ENCODE data around the gene TPCN1. TPM values are rescaled to one million over a fixed set of nuclear protein-coding genes. Genes with fewer than 3 reads are reported as not detected.

Gene TPCN1
- total RNA-seq, 1 donor from 2014 or later: 56.3 TPM

DNA sequence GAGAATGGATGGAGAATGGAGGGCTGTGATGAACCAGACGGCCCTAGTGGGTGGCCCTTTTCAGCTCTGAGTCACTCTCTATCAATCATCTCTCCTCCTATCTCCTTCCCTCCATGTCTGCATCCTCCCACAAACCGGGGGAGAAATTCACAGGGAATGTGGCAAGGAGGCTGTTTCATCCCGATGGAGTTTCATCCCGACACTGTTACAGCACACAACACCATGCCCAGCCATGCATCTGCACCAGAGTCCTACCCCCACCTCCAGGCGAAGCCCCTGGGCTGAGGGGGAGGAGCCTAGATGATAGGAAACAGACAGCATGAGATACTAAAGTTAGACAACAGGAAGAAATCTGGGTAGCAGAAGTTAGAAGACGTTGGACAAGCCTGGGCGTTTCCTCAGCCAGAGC lies 92.9 kb downstream of the TPCN1 start:
- no peaks in the 10 kb centered on the region for H3K9me3 ChIP-seq
- intact Hi-C loops (cut with DNase I): loop anchor here (5.0 kb wide), 1 partner anchor 113 kb away; no protein-coding TSS in a partner anchor
- no peak overlapping the region for H3K27ac ChIP-seq
- no peak overlapping the region for H3K4me3 ChIP-seq
- no peak for DNase-seq (ENCODE audit: low spot score in 2 of 2)
- H3K4me1 ChIP-seq: no peaks in the 10 kb centered on the region
- TF ChIP-seq, protein P1, sequence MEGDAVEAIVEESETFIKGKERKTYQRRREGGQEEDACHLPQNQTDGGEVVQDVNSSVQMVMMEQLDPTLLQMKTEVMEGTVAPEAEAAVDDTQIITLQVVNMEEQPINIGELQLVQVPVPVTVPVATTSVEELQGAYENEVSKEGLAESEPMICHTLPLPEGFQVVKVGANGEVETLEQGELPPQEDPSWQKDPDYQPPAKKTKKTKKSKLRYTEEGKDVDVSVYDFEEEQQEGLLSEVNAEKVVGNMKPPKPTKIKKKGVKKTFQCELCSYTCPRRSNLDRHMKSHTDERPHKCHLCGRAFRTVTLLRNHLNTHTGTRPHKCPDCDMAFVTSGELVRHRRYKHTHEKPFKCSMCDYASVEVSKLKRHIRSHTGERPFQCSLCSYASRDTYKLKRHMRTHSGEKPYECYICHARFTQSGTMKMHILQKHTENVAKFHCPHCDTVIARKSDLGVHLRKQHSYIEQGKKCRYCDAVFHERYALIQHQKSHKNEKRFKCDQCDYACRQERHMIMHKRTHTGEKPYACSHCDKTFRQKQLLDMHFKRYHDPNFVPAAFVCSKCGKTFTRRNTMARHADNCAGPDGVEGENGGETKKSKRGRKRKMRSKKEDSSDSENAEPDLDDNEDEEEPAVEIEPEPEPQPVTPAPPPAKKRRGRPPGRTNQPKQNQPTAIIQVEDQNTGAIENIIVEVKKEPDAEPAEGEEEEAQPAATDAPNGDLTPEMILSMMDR (IDR thresholded peaks at IDR 0.05): no peak
- H3K27me3 ChIP-seq: no peaks in the 10 kb centered on the region
- H3K36me3 ChIP-seq: peaks cover 71 to 94% of the 10 kb centered on the region in 2 donors

DNA sequence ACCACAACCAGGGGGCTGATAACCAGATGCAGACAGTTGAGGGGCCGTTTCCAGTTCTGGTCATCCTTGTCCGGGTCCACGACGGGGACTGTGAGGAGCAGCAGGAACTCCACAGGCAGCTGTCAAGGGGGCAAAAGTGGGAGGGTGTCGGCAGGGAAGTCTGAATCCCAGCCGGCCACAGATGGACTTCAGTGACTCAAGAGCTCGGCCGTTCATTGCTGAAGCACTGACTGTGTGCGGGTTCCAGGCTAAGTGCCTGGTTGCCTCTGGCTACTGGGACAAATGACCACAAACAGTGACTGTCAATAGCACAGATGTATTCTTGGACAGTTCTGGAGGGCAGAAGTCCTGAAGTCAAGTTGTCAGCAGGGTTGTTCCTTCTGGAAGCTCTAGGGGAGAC lies 94.1 kb downstream of the TPCN1 start:
- no peak for DNase-seq (ENCODE audit: low spot score in 2 of 2)
- H3K9me3 ChIP-seq: no peaks in the 10 kb centered on the region
- no peaks in the 10 kb centered on the region for H3K4me1 ChIP-seq
- no peak overlapping the region for H3K27ac ChIP-seq
- H3K4me3 ChIP-seq: no peak overlapping the region
- intact Hi-C loops (cut with DNase I): no loop called here
- H3K27me3 ChIP-seq: no peaks in the 10 kb centered on the region
- peaks cover 70 to 94% of the 10 kb centered on the region in 2 donors for H3K36me3 ChIP-seq
- TF ChIP-seq, protein P1 (IDR thresholded peaks at IDR 0.05): no peak

DNA sequence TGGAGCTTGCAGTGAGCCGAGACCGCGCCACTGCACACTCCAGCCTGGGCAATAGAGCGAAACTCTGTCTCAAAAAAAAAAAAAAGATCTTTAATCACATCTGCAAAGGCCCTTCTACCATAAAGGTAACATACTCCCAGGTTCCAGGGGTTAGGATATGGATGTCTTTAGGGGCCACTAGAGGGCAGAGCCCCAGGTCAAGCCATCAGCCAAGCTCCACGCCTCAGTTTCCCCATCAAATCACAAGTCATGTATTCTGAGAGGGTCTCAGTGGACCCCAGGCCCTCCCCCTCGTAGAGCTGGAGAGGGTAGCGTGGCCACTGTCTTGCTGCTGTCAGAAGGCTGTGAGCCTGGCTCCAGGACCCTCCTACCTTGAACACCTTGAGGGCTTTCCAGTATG lies 94.9 kb downstream of the TPCN1 start:
- no peak for DNase-seq (ENCODE audit: low spot score in 2 of 2)
- H3K9me3 ChIP-seq: no peaks in the 10 kb centered on the region
- TF ChIP-seq, protein P1 (IDR thresholded peaks at IDR 0.05): no peak
- no peaks in the 10 kb centered on the region for H3K27me3 ChIP-seq
- H3K36me3 ChIP-seq: peaks cover 75 to 94% of the 10 kb centered on the region in 2 donors
- no peak overlapping the region for H3K27ac ChIP-seq
- intact Hi-C loops (cut with DNase I): no loop called here
- no peak overlapping the region for H3K4me3 ChIP-seq
- H3K4me1 ChIP-seq: no peaks in the 10 kb centered on the region

DNA sequence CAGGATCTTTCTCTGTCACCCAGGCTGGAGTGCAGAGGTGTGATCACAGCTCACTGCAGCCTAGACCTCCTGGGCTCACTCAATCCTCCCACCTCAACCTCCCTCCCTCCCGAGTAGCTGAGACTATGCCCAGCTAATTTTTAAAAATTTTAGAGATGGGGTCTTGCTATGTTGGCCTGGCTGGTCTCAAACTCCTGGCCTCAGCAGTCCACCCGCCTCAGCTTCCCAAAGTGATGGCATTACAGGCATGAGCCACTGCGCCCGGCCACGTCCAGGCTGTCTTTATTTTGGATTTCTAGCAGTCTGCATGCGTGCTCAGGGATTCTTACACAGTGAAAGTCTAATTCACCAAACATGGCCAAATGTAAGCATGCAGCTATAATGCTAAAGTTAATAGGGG lies 95.9 kb downstream of the TPCN1 start:
- intact Hi-C loops (cut with DNase I): no loop called here
- Histone ChIP-seq H3K4me3 (no peak overlapping the region), H3K4me1 (no peaks in the 10 kb centered on the region), H3K27ac (no peak overlapping the region), H3K36me3 (peaks cover 80 to 94% of the 10 kb centered on the region in 2 donors), H3K27me3 (no peaks in the 10 kb centered on the region), H3K9me3 (no peaks in the 10 kb centered on the region)
- TF ChIP-seq, protein P1 (IDR thresholded peaks at IDR 0.05): no peak
- no peak for DNase-seq (ENCODE audit: low spot score in 2 of 2)

DNA sequence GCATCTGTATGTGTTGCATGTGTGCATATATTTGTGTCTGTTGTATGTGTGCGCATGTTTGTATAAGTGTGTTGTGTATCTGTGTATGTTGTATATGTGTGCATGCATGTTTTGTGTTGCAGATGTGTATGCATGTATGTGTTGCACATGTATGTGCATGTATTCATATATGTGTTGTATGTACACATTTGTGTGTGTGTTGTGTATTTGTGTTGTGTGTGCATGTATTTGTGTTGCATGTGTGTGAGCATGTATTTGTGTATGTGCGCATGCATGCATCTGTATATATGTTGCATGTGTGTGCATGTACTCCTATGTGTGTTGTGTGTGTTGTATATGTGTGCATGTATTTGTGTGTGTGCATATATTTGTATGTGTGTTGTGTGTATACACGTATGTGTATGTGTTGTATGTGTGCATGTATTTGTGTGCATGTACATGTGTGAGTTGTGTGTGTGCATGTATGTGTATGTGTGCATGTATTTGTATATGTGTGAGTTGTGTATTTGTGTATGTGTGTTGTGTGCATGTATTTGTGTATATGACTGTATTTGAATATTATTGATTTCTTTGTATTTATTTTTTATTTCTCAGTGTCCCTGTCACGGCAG lies 96.9 kb downstream of the TPCN1 start:
- Histone ChIP-seq H3K36me3 (peaks cover 77 to 92% of the 10 kb centered on the region in 2 donors), H3K9me3 (no peaks in the 10 kb centered on the region), H3K27me3 (no peaks in the 10 kb centered on the region), H3K27ac (no peak overlapping the region), H3K4me1 (no peaks in the 10 kb centered on the region), H3K4me3 (no peak overlapping the region)
- TF ChIP-seq, protein P1 (IDR thresholded peaks at IDR 0.05): no peak
- intact Hi-C loops (cut with DNase I): no loop called here
- no peak for DNase-seq (ENCODE audit: low spot score in 2 of 2)

Measured in ascending aorta (tissue), 2 donors.